Sigmoid colon (tissue), 4 donors: ENCODE results near the gene PRRT1.

Experiments
- POLR2A ChIP-seq, 2 donors: fragments of 450-650 bp; IDR thresholded peaks; one replicate each; pipeline ENCODE4 v1.6.1; 2016; ENCODE audit warnings: antibody characterized with exemption in 2 of 2, mild to moderate bottlenecking in 2 of 2, moderate library complexity in 2 of 2
- POLR2AphosphoS5 ChIP-seq, 4 donors: sonication (generic); formaldehyde crosslinking; IDR thresholded peaks; one replicate each; pipeline ENCODE4 v1.6.1; 2017; ENCODE audit warnings: antibody characterized with exemption in 4 of 4
- TF ChIP-seq, protein P1 (sequence below), 4 experiments: fragments of 450-650 bp in 3 of 4; fragments of 200-600 bp in 1 of 4; IDR thresholded peaks; one replicate each; pipeline ENCODE4 v1.5.1; 2016 to 2019; ENCODE audit warnings: antibody characterized with exemption in 4 of 4, mild to moderate bottlenecking in 3 of 4, moderate library complexity in 2 of 4

DNA sequence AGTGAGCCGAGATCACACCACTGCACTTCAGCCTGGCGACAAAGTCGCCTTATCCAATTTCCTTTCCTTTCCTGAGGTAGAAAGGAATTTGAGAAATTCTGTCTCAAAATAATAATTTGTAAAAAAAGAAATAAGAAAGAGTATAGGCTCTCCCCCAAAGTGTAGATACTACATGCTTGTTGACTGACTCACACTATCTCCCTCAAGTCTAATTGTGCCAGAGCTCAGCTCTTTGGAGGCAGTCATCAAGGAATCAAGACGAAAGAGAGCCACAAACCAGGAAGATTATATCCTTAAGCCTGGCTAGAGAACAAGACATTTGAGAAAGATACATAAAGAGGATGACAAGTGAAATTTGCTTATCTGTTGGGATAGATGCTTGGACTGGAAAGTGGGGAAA is 18.0 kb downstream of the PRRT1 start:
- TF ChIP-seq, protein P1, sequence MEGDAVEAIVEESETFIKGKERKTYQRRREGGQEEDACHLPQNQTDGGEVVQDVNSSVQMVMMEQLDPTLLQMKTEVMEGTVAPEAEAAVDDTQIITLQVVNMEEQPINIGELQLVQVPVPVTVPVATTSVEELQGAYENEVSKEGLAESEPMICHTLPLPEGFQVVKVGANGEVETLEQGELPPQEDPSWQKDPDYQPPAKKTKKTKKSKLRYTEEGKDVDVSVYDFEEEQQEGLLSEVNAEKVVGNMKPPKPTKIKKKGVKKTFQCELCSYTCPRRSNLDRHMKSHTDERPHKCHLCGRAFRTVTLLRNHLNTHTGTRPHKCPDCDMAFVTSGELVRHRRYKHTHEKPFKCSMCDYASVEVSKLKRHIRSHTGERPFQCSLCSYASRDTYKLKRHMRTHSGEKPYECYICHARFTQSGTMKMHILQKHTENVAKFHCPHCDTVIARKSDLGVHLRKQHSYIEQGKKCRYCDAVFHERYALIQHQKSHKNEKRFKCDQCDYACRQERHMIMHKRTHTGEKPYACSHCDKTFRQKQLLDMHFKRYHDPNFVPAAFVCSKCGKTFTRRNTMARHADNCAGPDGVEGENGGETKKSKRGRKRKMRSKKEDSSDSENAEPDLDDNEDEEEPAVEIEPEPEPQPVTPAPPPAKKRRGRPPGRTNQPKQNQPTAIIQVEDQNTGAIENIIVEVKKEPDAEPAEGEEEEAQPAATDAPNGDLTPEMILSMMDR (IDR thresholded peaks at IDR 0.05), result no peak
- no peak for TF ChIP-seq POLR2A (IDR thresholded peaks at IDR 0.05)
- TF ChIP-seq POLR2AphosphoS5 (IDR thresholded peaks at IDR 0.05), result no peak
